HEK293T (cell line): ENCODE data around the gene GATB.

Source experiments
- BHLHE40 ChIP-seq: fragments of 450-650 bp; IDR thresholded peaks from 2 replicates; pipeline ENCODE4 v1.6.1; 2016; ENCODE audit warnings: mild to moderate bottlenecking, moderate library complexity, borderline replicate concordance
- CTBP1 ChIP-seq: fragments of 450-650 bp; IDR thresholded peaks from 2 replicates; pipeline ENCODE4 v1.6.1; 2016; ENCODE audit warnings: borderline replicate concordance
- ELF4 ChIP-seq: fragments of 450-650 bp; IDR thresholded peaks from 2 replicates; pipeline ENCODE4 v1.6.1; 2017; ENCODE audit warnings: antibody characterized with exemption
- FOXK2 ChIP-seq: fragments of 450-650 bp; IDR thresholded peaks from 2 replicates; pipeline ENCODE4 v1.6.1; 2016; ENCODE audit warnings: mild to moderate bottlenecking
- LEF1 ChIP-seq: fragments of 450-650 bp; IDR thresholded peaks from 2 replicates; pipeline ENCODE4 v1.6.1; 2017; ENCODE audit warnings: mild to moderate bottlenecking, borderline replicate concordance
- PKNOX1 ChIP-seq: fragments of 450-650 bp; IDR thresholded peaks from 2 replicates; pipeline ENCODE4 v1.6.1; 2016
- SP1 ChIP-seq: fragments of 450-650 bp; IDR thresholded peaks from 2 replicates; pipeline ENCODE4 v1.6.1; 2017
- SUZ12 ChIP-seq: fragments of 450-650 bp; IDR thresholded peaks from 2 replicates; pipeline ENCODE4 v1.6.1; 2016; ENCODE audit warnings: mild to moderate bottlenecking

GRCh38 chr4:151646322-151646721, 114.5 kb downstream of the GATB start:
- TF ChIP-seq SP1 (no peak), BHLHE40 (no peak), CTBP1 (no peak), LEF1 (no peak), ELF4 (no peak), SUZ12 (no peak), PKNOX1 (no peak), FOXK2 (no peak)
